Fibroblast of lung (primary cell): Measurements from ENCODE around the gene LMO1. TPM values are rescaled to one million over a fixed set of nuclear protein-coding genes. Genes with fewer than 3 reads are reported as not detected.

ENCODE experiments used
- DNase-seq, 2 donors: peaks; one replicate each; pipeline versions ENCODE4 v3.0.0 to v3.0.0-alpha.2; 2010; ENCODE audit warnings: low read depth in 2 of 2
- H2AFZ ChIP-seq: 2 replicates; pipeline ENCODE4 v1.5.1; 2012; ENCODE audit warnings: low read length, control low read depth, inconsistent platforms
- H3K27ac ChIP-seq: 2 replicates; pipeline ENCODE4 v1.5.1; 2011; ENCODE audit warnings: low read length, control low read depth; ENCODE audit not compliant: insufficient read depth
- H3K27me3 ChIP-seq: 2 replicates; pipeline ENCODE4 v1.5.1; 2011; ENCODE audit warnings: mild to moderate bottlenecking, low read length; ENCODE audit not compliant: control insufficient read depth, insufficient read depth
- H3K36me3 ChIP-seq: 2 replicates; pipeline ENCODE4 v1.5.1; 2011; ENCODE audit warnings: low read length; ENCODE audit not compliant: control insufficient read depth, insufficient read depth
- H3K4me1 ChIP-seq: 2 replicates; pipeline ENCODE4 v1.5.1; 2011; ENCODE audit warnings: low read length; ENCODE audit not compliant: control insufficient read depth, insufficient read depth; ENCODE audit errors: extremely low read depth
- H3K4me2 ChIP-seq: 2 replicates; pipeline ENCODE4 v1.5.1; 2011; ENCODE audit warnings: low read length, control low read depth; ENCODE audit not compliant: insufficient read depth; ENCODE audit errors: extremely low read depth
- H3K4me3 ChIP-seq, 4 experiments: fragments of 200-600 bp in 1 of 4; sonication (generic) in 1 of 4; replicated peaks in 1 of 4; 2 replicates each; pipeline ENCODE4 v1.5.1; 2011 to 2016; ENCODE audit warnings: low read length in 4 of 4, low read depth in 3 of 4, mild to moderate bottlenecking in 3 of 4, control low read depth in 2 of 4, inconsistent platforms in 1 of 4, mixed read lengths in 1 of 4; ENCODE audit not compliant: insufficient read depth in 1 of 4; ENCODE audit errors: control extremely low read depth in 1 of 4
- H3K79me2 ChIP-seq: 2 replicates; pipeline ENCODE4 v1.5.1; 2012; ENCODE audit warnings: mild to moderate bottlenecking, low read length, inconsistent platforms; ENCODE audit not compliant: control insufficient read depth, insufficient read depth
- H3K9ac ChIP-seq: 2 replicates; pipeline ENCODE4 v1.5.1; 2011; ENCODE audit warnings: mild to moderate bottlenecking, low read length, control low read depth; ENCODE audit not compliant: insufficient read depth
- H3K9me3 ChIP-seq: 2 replicates; pipeline ENCODE4 v1.5.1; 2012; ENCODE audit warnings: low read depth, low read length; ENCODE audit not compliant: control insufficient read depth, insufficient read depth
- H4K20me1 ChIP-seq: 2 replicates; pipeline ENCODE4 v1.5.1; 2011; ENCODE audit warnings: low read length; ENCODE audit not compliant: control insufficient read depth, insufficient read depth; ENCODE audit errors: extremely low read depth
- CTCF ChIP-seq, 2 donors: IDR thresholded peaks in 1 of 2; conservative IDR thresholded peaks in 1 of 2; 1 replicate in 1 of 2; 2 replicates in 1 of 2; pipeline ENCODE4 v1.5.1; 2011 to 2012; ENCODE audit warnings: low read length in 2 of 2, control low read depth in 1 of 2, inconsistent platforms in 1 of 2, low read depth in 1 of 2, mild to moderate bottlenecking in 1 of 2
- EZH2 ChIP-seq: IDR thresholded peaks from 2 replicates; pipeline ENCODE4 v1.5.1; 2012; ENCODE audit warnings: low read length, control low read depth, mild to moderate bottlenecking; ENCODE audit errors: missing control alignments
- polyA plus RNA-seq, 2 donors: library from polyadenylated mRNA; depleted of rRNA in 1 of 2; stranded (reverse) in 1 of 2; unstranded in 1 of 2; fragments of >200 nt; gene quantifications; 2 replicates each; pipeline ENCODE4 v1.2.1, GENCODE V29; 2011 to 2012; ENCODE audit warnings: missing spikeins in 1 of 2
- total RNA-seq: library from RNA; depleted of rRNA; stranded (reverse); fragments of >200 nt; gene quantifications from 2 replicates; pipeline ENCODE4 v1.2.1, GENCODE V29; 2014

The LMO1 gene
- total and polyA plus RNA-seq, 2 donors (not counting 1 experiment from before 2014, with no cell fraction given) = not detected

DNA sequence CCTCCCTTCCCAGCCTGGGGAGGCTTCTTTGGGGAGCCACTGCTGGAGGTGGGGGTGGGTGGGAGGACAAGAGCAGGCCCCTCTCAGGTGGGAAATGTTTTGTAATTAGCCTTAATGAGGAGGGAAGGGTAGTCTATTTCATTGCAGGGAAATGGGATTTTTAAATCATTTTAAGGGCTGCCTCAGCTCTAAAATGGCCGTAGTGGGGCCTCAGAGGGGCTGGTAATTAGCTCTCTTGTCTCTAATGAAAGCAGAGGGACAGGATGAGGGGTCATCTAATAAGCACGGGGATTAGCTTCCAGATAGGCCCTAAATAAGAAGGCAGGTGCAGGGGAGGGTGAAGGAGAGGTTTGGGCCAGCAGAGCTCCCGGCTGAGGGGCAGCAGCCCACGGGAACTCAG, 46.5 kb downstream of the LMO1 start:
- no peak for DNase-seq
- no peaks in the 10 kb centered on the region for H3K9me3 ChIP-seq
- no peaks in the 10 kb centered on the region for H3K79me2 ChIP-seq
- TF ChIP-seq CTCF (conservative IDR thresholded peaks at IDR 0.05 in 1 of 2, IDR thresholded peaks at IDR 0.05 in 1 of 2; ENCODE audit: low read depth in 1 of 2, low read length in 2 of 2) (no peak), EZH2 (no peak)
- H3K4me1 ChIP-seq = no peaks in the 10 kb centered on the region
- no peak overlapping the region for H3K27ac ChIP-seq
- H3K4me2 ChIP-seq = no peak overlapping the region
- H3K9ac ChIP-seq = no peak overlapping the region
- H3K4me3 ChIP-seq = no peak overlapping the region
- no peak overlapping the region for H2AFZ ChIP-seq
- H3K36me3 ChIP-seq = no peaks in the 10 kb centered on the region
- no peaks in the 10 kb centered on the region for H3K27me3 ChIP-seq
- H4K20me1 ChIP-seq = no peaks in the 10 kb centered on the region

- Histone ChIP-seq H4K20me1 (no peaks in the 10 kb centered on the region), H2AFZ (no peak overlapping the region), H3K4me2 (no peak overlapping the region), H3K9ac (no peak overlapping the region), H3K4me1 (no peaks in the 10 kb centered on the region), H3K27me3 (no peaks in the 10 kb centered on the region), H3K9me3 (no peaks in the 10 kb centered on the region), H3K4me3 (no peak overlapping the region), H3K36me3 (no peaks in the 10 kb centered on the region), H3K79me2 (no peaks in the 10 kb centered on the region), H3K27ac (no peak overlapping the region)
- no peak for DNase-seq
- TF ChIP-seq EZH2 = no peak
- TF ChIP-seq CTCF (conservative IDR thresholded peaks at IDR 0.05 in 1 of 2, IDR thresholded peaks at IDR 0.05 in 1 of 2; ENCODE audit: low read depth in 1 of 2, low read length in 2 of 2) = no peak
Measured at GRCh38 chr11:8213376-8213775, 50.3 kb downstream of the LMO1 start.

GRCh38 chr11:8209208-8209807, 54.4 kb downstream of the LMO1 start:
- H3K27ac ChIP-seq = no peak overlapping the region
- no peak for TF ChIP-seq EZH2
- TF ChIP-seq CTCF (conservative IDR thresholded peaks at IDR 0.05 in 1 of 2, IDR thresholded peaks at IDR 0.05 in 1 of 2; ENCODE audit: low read depth in 1 of 2, low read length in 2 of 2) = peak; percentile 15 to 30
- H3K27me3 ChIP-seq = peaks cover 3% of the 10 kb centered on the region

More at GRCh38 chr11:8209208-8209807, 54.4 kb downstream of the LMO1 start:
- H3K79me2 ChIP-seq = no peaks in the 10 kb centered on the region
- H4K20me1 ChIP-seq = no peaks in the 10 kb centered on the region
- H3K4me1 ChIP-seq = no peaks in the 10 kb centered on the region
- H3K9ac ChIP-seq = no peak overlapping the region
- no peak overlapping the region for H3K4me3 ChIP-seq
- H2AFZ ChIP-seq = no peak overlapping the region
- H3K4me2 ChIP-seq = no peak overlapping the region
- no peaks in the 10 kb centered on the region for H3K9me3 ChIP-seq
- H3K36me3 ChIP-seq = no peaks in the 10 kb centered on the region
- DNase-seq = no peak
